Lung (tissue), 12 donors: Measurements from ENCODE around the gene PIP5K1B. TPM values are rescaled to one million over a fixed set of nuclear protein-coding genes. Genes with fewer than 3 reads are reported as not detected.

Source experiments
- ATAC-seq: fragments of 200-7000 bp; cut with Tn5 transposase; one replicate; pipeline ENCODE4 v1.9.1; 2020; ENCODE audit warnings: moderate number of reproducible peaks; ENCODE audit not compliant: insufficient read depth, low FRiP score
- DNase-seq, 3 donors: peaks; one replicate each; pipeline ENCODE4 v3.0.0-alpha.2; 2013 to 2017
- H3K27ac ChIP-seq, 2 donors: one replicate each; pipeline ENCODE4 v1.5.1; 2013; ENCODE audit warnings: mild to moderate bottlenecking in 2 of 2, moderate library complexity in 2 of 2, control low read depth in 1 of 2, inconsistent platforms in 1 of 2, low read depth in 1 of 2, low read length in 1 of 2
- H3K27me3 ChIP-seq, 3 donors: one replicate each; pipeline ENCODE4 v1.5.1; 2013; ENCODE audit warnings: low read length in 2 of 3; ENCODE audit not compliant: control insufficient read depth in 3 of 3, insufficient read depth in 3 of 3
- H3K36me3 ChIP-seq, 4 donors: one replicate each; pipeline ENCODE4 v1.5.1; 2013; ENCODE audit warnings: low read length in 4 of 4, mild to moderate bottlenecking in 1 of 4, moderate library complexity in 1 of 4; ENCODE audit not compliant: control insufficient read depth in 4 of 4, insufficient read depth in 4 of 4
- H3K4me1 ChIP-seq, 5 donors: one replicate each; pipeline ENCODE4 v1.5.1; 2013; ENCODE audit warnings: low read length in 5 of 5, mild to moderate bottlenecking in 2 of 5, moderate library complexity in 1 of 5; ENCODE audit not compliant: control insufficient read depth in 5 of 5, insufficient read depth in 5 of 5
- H3K4me3 ChIP-seq: one replicate; pipeline ENCODE4 v1.5.1; 2013; ENCODE audit warnings: mild to moderate bottlenecking, control low read depth, moderate library complexity
- H3K9ac ChIP-seq, 2 donors: one replicate each; pipeline ENCODE4 v1.5.1; 2013; ENCODE audit warnings: low read length in 2 of 2, control low read depth in 1 of 2; ENCODE audit not compliant: insufficient read depth in 1 of 2
- H3K9me3 ChIP-seq, 4 donors: one replicate each; pipeline ENCODE4 v1.5.1; 2013; ENCODE audit warnings: low read length in 3 of 4, mild to moderate bottlenecking in 1 of 4, moderate library complexity in 1 of 4; ENCODE audit not compliant: control insufficient read depth in 4 of 4, insufficient read depth in 3 of 4
- WGBS, 2 donors: extraction: QIAGEN DNeasy Blood & Tissue Kit; methylation state at CpG; one replicate each; pipeline ENCODE4 v1.1.7; 2013; 5-methylcytosine and 5-hydroxymethylcytosine counted together
- polyA plus RNA-seq, 2 donors: library from polyadenylated mRNA; stranded (reverse); fragments of 200-250 nt; gene quantifications; one replicate each; pipeline ENCODE4 v1.2.1, GENCODE V29; 2013
- total RNA-seq, 2 donors: library from RNA; depleted of rRNA in 1 of 2; stranded (reverse); fragments of >200 nt in 1 of 2; gene quantifications; one replicate each; pipeline ENCODE4 v1.2.1, GENCODE V29; 2014 to 2021
- TF ChIP-seq, protein P1 (sequence below): IDR thresholded peaks from 2 replicates; pipeline ENCODE4 v1.5.1; 2012; ENCODE audit warnings: mild to moderate bottlenecking; ENCODE audit errors: control extremely low read depth, extremely low read depth
- donor health status: control.
- donor health status: control.
- donor health status: Bipolar disorder and iron deficiency.
- donor health status: healthy.
- donor health status: DM: yes; HTN: yes; CAD: no.

The PIP5K1B gene
- total and polyA plus RNA-seq, 4 donors = 6.6 to 28.2 (median 15.6) TPM

DNA sequence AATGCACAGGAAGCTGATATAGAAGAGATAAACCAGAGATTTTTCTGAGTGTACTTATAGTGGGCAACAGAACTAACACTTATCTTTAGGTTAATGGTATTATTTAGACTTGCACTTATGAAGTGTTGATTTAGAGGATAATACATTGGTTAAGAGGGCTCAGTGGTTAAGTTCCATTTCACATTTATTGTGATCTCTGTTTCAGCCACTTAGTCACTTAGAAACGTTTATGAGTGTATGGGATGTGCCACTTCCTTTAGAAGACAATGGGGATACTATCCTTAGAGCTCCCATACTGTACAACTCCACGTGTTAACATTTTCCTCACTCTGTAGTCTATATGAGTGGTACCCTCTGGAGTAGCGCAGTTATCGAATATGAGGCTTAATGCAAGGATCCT, 57.5 kb downstream of the PIP5K1B start:
- DNase-seq = no peak
- no peak overlapping the region for H3K9ac ChIP-seq
- H3K36me3 ChIP-seq = no peaks in the 10 kb centered on the region
- no peak overlapping the region for H3K27ac ChIP-seq
- WGBS, 2 donors = 62 to 74% methylated on average over 4 of the region's 4 CpGs
- TF ChIP-seq, protein P1, sequence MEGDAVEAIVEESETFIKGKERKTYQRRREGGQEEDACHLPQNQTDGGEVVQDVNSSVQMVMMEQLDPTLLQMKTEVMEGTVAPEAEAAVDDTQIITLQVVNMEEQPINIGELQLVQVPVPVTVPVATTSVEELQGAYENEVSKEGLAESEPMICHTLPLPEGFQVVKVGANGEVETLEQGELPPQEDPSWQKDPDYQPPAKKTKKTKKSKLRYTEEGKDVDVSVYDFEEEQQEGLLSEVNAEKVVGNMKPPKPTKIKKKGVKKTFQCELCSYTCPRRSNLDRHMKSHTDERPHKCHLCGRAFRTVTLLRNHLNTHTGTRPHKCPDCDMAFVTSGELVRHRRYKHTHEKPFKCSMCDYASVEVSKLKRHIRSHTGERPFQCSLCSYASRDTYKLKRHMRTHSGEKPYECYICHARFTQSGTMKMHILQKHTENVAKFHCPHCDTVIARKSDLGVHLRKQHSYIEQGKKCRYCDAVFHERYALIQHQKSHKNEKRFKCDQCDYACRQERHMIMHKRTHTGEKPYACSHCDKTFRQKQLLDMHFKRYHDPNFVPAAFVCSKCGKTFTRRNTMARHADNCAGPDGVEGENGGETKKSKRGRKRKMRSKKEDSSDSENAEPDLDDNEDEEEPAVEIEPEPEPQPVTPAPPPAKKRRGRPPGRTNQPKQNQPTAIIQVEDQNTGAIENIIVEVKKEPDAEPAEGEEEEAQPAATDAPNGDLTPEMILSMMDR = no peak
- no peak overlapping the region for H3K4me3 ChIP-seq
- ATAC-seq = no peak
- peaks cover 0 to 2% (median 0%) of the 10 kb centered on the region in 4 donors for H3K9me3 ChIP-seq
- peaks cover 0 to 15% (median 0%) of the 10 kb centered on the region in 5 donors for H3K4me1 ChIP-seq
- no peaks in the 10 kb centered on the region for H3K27me3 ChIP-seq

DNA sequence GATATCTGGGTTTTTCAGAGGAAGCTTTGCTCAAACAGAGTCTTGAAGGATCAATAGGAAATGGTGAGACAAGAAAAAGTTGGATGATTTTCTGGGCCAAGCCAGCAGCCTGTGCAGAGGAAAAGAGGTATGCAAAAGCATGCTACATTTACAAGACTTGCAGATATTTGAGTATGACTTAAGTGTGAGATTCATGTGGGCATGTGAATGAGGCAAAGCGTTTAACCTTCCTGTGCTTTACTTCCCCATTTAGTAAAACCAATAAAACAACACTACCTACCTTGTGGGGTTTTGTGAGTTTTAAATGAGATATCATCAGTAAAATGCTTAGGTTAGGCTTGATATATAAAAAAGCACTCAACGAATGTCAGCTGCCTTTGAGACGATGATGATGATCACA, 58.1 kb downstream of the PIP5K1B start:
- no peak for ATAC-seq
- Histone ChIP-seq H3K36me3 (no peaks in the 10 kb centered on the region), H3K4me3 (no peak overlapping the region), H3K27me3 (no peaks in the 10 kb centered on the region), H3K27ac (no peak overlapping the region), H3K4me1 (peaks cover 0 to 12% (median 0%) of the 10 kb centered on the region in 5 donors), H3K9ac (no peak overlapping the region), H3K9me3 (peaks cover 0 to 2% (median 0%) of the 10 kb centered on the region in 4 donors)
- TF ChIP-seq, protein P1 = no peak
- DNase-seq = no peak
- 57 to 86% methylated on average over 3 of the region's 3 CpGs for WGBS, 2 donors

DNA sequence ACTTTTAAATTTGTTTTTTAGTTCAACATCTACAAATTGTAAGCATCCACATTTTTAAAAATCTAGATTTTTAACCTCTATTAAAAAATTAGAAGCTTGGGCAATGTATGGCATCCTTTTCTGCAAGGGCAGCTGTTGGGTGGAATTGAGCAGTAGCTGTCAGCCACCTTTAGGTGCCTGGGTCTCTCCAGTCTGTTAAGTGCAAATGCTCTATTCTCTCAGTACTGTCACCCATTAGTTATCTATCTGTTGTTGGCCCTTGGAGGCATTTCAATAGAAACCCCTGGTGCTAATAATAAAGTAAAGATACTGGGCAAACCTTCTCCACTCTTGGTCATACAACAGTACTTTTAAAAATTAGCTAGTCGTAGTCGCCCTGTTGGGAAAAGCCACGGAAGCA, 63.6 kb downstream of the PIP5K1B start:
- Histone ChIP-seq H3K27ac (no peak overlapping the region), H3K27me3 (peaks cover 0 to 2% (median 0%) of the 10 kb centered on the region in 3 donors), H3K9ac (no peak overlapping the region), H3K9me3 (no peaks in the 10 kb centered on the region), H3K4me3 (no peak overlapping the region), H3K36me3 (no peaks in the 10 kb centered on the region), H3K4me1 (peaks cover 0 to 8% (median 0%) of the 10 kb centered on the region in 5 donors)
- ATAC-seq = no peak
- DNase-seq = no peak
- TF ChIP-seq, protein P1 = no peak
- 94 to 96% methylated on average over 3 of the region's 3 CpGs for WGBS, 2 donors

DNA sequence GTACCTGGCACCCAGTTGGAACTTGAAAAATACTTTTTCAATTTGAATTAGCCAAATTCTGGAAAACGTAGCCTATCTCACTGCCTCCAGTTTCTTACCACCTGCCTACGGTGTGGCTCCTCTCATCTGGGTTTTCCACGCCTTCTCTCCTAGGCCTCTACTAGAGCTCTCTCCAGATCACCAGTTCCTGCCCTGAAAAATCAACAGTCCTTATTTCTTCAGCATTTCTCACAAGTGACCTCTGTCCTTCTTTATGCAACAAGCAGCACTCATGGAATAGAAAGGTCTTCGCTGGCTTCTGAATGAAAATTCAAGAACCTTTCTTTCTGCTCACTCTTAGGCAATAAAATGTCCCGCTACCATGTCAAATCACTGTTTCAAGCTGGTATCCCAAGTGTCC, 64.8 kb downstream of the PIP5K1B start:
- Histone ChIP-seq H3K4me1 (peaks cover 0 to 14% (median 0%) of the 10 kb centered on the region in 5 donors), H3K4me3 (no peak overlapping the region), H3K27ac (no peak overlapping the region), H3K27me3 (peaks cover 0 to 2% (median 0%) of the 10 kb centered on the region in 3 donors), H3K9me3 (no peaks in the 10 kb centered on the region), H3K9ac (no peak overlapping the region), H3K36me3 (no peaks in the 10 kb centered on the region)
- TF ChIP-seq, protein P1 = no peak
- ATAC-seq (no peak), DNase-seq (no peak)
- 82 to 83% methylated on average over 5 of the region's 5 CpGs for WGBS, 2 donors
